ENCODE measurements around the gene NEFH.

NEFH gene

DNA sequence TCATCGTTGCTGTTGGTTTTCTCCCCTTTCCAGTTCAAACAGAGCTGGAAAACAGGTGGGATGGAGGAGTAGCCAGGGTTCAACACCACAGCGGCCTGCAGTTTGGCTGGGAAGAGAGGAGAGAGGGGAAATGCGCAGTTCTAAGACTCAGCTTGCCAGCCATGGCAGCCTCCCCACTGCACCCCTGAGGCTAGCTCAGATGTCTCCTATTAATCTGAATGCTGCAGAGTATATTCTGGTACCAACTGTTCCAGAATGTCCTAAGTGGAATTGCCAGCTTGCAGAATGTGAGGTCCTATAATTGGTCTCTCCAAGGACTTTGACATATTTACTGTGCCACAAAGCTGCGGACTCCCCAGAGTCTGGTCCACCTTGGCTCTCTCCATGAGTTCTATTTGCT, 32.0 kb downstream of the NEFH start:
- no peak for ATAC-seq
- TF ChIP-seq ZFP30 (CRISPR knock-in tag; IDR thresholded peaks at IDR 0.05), result no peak

DNA sequence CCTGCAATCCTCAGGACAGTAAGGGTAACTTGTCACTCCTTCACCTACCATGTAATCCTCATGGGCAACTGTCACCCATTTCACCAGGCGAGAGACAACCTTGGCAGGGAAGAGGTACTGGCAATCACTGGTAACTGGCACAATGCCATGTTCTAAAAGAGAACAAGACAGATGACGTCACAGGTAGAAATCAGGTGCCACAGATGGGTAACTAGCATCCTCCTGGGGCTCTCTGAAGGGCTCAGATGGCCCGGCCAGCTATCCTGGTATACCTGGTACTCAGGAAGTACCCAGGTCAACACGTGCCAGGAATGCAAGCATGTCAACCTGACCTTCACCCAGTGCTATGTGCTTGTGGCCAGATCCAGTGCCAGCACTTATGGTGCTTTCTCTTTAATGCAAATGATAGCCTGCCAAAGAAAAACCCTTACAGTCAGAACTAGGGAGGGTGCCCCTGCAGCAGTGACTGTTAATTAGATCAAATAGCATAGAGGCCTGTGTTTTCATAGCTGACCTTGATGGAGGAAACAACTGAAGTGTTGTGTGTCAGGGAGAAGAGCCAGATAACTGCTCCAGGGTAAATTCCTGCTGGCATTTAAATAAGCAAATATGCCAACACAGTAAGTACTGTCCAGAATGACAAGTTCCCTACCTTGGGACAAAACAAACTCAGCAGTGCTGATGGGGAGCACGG, 37.3 kb downstream of the NEFH start:
- ATAC-seq, result no peak
- TF ChIP-seq, protein P1, sequence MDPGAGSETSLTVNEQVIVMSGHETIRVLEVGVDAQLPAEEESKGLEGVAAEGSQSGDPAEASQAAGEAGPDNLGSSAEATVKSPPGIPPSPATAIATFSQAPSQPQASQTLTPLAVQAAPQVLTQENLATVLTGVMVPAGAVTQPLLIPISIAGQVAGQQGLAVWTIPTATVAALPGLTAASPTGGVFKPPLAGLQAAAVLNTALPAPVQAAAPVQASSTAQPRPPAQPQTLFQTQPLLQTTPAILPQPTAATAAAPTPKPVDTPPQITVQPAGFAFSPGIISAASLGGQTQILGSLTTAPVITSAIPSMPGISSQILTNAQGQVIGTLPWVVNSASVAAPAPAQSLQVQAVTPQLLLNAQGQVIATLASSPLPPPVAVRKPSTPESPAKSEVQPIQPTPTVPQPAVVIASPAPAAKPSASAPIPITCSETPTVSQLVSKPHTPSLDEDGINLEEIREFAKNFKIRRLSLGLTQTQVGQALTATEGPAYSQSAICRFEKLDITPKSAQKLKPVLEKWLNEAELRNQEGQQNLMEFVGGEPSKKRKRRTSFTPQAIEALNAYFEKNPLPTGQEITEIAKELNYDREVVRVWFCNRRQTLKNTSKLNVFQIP (CRISPR knock-in tag; IDR thresholded peaks at IDR 0.05; ENCODE audit: borderline replicate concordance, low read depth), result no peak
- TF ChIP-seq TCF4 (CRISPR knock-in tag; IDR thresholded peaks at IDR 0.05; ENCODE audit: borderline replicate concordance) (peak; percentile 20; the same call in 1 of the 2 replicates), ISL1 (CRISPR knock-in tag; IDR thresholded peaks at IDR 0.05) (0 out of 2 replicates have a peak, but pooled peaks have one; percentile 22)

DNA sequence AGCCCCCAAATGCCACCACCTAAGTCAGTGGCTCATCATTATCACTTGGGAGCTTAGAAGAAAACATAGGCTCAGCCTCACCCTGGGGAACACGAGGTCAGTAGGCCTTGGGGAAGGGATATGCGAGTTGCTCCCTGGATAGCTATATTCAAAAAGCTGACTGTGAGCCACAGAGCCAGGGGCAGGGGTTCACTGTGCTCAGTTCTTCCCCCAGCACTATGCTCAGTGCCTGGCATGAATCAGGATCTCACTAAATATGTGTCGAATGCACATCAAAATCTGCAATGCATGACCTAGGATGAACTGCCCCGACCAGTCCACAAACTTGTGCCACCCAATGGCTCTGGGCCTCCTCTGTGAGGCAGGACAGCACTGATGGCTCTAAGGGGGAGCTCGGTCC, 38.4 kb downstream of the NEFH start:
- TF ChIP-seq PPARA (CRISPR knock-in tag; IDR thresholded peaks at IDR 0.05; ENCODE audit: borderline replicate concordance) (no peak), ZNF8 (CRISPR knock-in tag; IDR thresholded peaks at IDR 0.05) (no peak), ZC3H10 (CRISPR knock-in tag; IDR thresholded peaks at IDR 0.05) (no peak), ARNTL (CRISPR knock-in tag; IDR thresholded peaks at IDR 0.05; ENCODE audit: borderline replicate concordance, low read depth) (no peak), BACH2 (CRISPR knock-in tag; IDR thresholded peaks at IDR 0.05; ENCODE audit: borderline replicate concordance) (no peak), ISL1 (CRISPR knock-in tag; IDR thresholded peaks at IDR 0.05) (no peak), ZFP3 (CRISPR knock-in tag; IDR thresholded peaks at IDR 0.05) (no peak), TOX (CRISPR knock-in tag; IDR thresholded peaks at IDR 0.05; ENCODE audit: borderline replicate concordance) (no peak), CSDC2 (CRISPR knock-in tag; IDR thresholded peaks at IDR 0.05) (no peak), ESRRG (CRISPR knock-in tag; IDR thresholded peaks at IDR 0.05) (no peak), TCF4 (CRISPR knock-in tag; IDR thresholded peaks at IDR 0.05; ENCODE audit: borderline replicate concordance) (no peak), ZNF70 (CRISPR knock-in tag; IDR thresholded peaks at IDR 0.05) (no peak)
- TF ChIP-seq, protein P2, sequence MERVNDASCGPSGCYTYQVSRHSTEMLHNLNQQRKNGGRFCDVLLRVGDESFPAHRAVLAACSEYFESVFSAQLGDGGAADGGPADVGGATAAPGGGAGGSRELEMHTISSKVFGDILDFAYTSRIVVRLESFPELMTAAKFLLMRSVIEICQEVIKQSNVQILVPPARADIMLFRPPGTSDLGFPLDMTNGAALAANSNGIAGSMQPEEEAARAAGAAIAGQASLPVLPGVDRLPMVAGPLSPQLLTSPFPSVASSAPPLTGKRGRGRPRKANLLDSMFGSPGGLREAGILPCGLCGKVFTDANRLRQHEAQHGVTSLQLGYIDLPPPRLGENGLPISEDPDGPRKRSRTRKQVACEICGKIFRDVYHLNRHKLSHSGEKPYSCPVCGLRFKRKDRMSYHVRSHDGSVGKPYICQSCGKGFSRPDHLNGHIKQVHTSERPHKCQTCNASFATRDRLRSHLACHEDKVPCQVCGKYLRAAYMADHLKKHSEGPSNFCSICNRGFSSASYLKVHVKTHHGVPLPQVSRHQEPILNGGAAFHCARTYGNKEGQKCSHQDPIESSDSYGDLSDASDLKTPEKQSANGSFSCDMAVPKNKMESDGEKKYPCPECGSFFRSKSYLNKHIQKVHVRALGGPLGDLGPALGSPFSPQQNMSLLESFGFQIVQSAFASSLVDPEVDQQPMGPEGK (CRISPR knock-in tag; IDR thresholded peaks at IDR 0.05; ENCODE audit: borderline replicate concordance), result no peak
- TF ChIP-seq, protein P3, sequence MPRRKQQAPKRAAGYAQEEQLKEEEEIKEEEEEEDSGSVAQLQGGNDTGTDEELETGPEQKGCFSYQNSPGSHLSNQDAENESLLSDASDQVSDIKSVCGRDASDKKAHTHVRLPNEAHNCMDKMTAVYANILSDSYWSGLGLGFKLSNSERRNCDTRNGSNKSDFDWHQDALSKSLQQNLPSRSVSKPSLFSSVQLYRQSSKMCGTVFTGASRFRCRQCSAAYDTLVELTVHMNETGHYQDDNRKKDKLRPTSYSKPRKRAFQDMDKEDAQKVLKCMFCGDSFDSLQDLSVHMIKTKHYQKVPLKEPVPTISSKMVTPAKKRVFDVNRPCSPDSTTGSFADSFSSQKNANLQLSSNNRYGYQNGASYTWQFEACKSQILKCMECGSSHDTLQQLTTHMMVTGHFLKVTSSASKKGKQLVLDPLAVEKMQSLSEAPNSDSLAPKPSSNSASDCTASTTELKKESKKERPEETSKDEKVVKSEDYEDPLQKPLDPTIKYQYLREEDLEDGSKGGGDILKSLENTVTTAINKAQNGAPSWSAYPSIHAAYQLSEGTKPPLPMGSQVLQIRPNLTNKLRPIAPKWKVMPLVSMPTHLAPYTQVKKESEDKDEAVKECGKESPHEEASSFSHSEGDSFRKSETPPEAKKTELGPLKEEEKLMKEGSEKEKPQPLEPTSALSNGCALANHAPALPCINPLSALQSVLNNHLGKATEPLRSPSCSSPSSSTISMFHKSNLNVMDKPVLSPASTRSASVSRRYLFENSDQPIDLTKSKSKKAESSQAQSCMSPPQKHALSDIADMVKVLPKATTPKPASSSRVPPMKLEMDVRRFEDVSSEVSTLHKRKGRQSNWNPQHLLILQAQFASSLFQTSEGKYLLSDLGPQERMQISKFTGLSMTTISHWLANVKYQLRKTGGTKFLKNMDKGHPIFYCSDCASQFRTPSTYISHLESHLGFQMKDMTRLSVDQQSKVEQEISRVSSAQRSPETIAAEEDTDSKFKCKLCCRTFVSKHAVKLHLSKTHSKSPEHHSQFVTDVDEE (CRISPR knock-in tag; IDR thresholded peaks at IDR 0.05), result no peak
- TF ChIP-seq, protein P1 (CRISPR knock-in tag; IDR thresholded peaks at IDR 0.05; ENCODE audit: borderline replicate concordance, low read depth), result no peak
- ATAC-seq, result no peak

DNA sequence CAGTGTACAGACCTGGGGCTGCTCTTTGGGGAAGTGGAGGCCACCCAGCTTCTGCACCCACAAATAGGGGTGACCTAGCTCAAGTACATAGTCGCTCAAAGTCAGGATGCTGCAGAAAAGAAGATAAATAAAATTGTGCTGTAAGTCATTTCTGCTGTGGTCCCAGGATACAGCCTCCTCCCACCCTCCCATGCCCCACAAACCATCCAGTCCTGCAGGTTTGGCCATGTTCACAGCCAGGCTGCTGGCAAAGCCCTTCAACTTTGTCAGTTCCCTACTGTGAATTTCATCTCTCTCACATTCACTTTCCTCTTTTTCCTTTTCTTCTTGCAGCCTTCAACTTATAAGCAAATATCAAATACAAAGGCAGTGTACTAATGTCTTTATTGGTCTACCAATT, 40.0 kb downstream of the NEFH start:
- ATAC-seq, result no peak
- no peak for TF ChIP-seq BACH2 (CRISPR knock-in tag; IDR thresholded peaks at IDR 0.05; ENCODE audit: borderline replicate concordance)
- TF ChIP-seq ESRRG (CRISPR knock-in tag; IDR thresholded peaks at IDR 0.05), result no peak
- TF ChIP-seq SNAI2 (CRISPR knock-in tag; IDR thresholded peaks at IDR 0.05), result no peak
- TF ChIP-seq ZFP30 (CRISPR knock-in tag; IDR thresholded peaks at IDR 0.05), result no peak
- TF ChIP-seq TCF4 (CRISPR knock-in tag; IDR thresholded peaks at IDR 0.05; ENCODE audit: borderline replicate concordance), result no peak
- TF ChIP-seq, protein P4, sequence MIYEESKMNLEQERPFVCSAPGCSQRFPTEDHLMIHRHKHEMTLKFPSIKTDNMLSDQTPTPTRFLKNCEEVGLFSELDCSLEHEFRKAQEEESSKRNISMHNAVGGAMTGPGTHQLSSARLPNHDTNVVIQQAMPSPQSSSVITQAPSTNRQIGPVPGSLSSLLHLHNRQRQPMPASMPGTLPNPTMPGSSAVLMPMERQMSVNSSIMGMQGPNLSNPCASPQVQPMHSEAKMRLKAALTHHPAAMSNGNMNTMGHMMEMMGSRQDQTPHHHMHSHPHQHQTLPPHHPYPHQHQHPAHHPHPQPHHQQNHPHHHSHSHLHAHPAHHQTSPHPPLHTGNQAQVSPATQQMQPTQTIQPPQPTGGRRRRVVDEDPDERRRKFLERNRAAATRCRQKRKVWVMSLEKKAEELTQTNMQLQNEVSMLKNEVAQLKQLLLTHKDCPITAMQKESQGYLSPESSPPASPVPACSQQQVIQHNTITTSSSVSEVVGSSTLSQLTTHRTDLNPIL (CRISPR knock-in tag; IDR thresholded peaks at IDR 0.05; ENCODE audit: low read depth), result no peak
- TF ChIP-seq, protein P1 (CRISPR knock-in tag; IDR thresholded peaks at IDR 0.05; ENCODE audit: borderline replicate concordance, low read depth), result no peak
- no peak for TF ChIP-seq OSR1 (CRISPR knock-in tag; IDR thresholded peaks at IDR 0.05)

All from SK-N-SH treated with all-trans-retinoic acid at 6 μM for 48 hours (cell line).